Upper lobe of left lung (tissue), 4 donors: ENCODE measurements around the gene KNL1.

Experiments used
- EP300 ChIP-seq, 4 donors: sonication (generic); formaldehyde crosslinking; IDR thresholded peaks; one replicate each; pipeline ENCODE4 v1.5.1; 2017; ENCODE audit warnings: antibody characterized with exemption in 4 of 4, control low read depth in 2 of 4
- TF ChIP-seq, protein P1 (sequence below), 6 experiments: fragments of 450-650 bp in 4 of 6; fragments of 200-600 bp in 2 of 6; sonication (generic) in 2 of 6; IDR thresholded peaks; one replicate each; pipeline ENCODE4 v1.5.1; 2016 to 2019; ENCODE audit warnings: antibody characterized with exemption in 6 of 6

GRCh38 chr15:40550341-40551037 is 43.6 kb upstream of the KNL1 start:
- no peak for TF ChIP-seq EP300 (IDR thresholded peaks at IDR 0.05)
- TF ChIP-seq, protein P1, sequence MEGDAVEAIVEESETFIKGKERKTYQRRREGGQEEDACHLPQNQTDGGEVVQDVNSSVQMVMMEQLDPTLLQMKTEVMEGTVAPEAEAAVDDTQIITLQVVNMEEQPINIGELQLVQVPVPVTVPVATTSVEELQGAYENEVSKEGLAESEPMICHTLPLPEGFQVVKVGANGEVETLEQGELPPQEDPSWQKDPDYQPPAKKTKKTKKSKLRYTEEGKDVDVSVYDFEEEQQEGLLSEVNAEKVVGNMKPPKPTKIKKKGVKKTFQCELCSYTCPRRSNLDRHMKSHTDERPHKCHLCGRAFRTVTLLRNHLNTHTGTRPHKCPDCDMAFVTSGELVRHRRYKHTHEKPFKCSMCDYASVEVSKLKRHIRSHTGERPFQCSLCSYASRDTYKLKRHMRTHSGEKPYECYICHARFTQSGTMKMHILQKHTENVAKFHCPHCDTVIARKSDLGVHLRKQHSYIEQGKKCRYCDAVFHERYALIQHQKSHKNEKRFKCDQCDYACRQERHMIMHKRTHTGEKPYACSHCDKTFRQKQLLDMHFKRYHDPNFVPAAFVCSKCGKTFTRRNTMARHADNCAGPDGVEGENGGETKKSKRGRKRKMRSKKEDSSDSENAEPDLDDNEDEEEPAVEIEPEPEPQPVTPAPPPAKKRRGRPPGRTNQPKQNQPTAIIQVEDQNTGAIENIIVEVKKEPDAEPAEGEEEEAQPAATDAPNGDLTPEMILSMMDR (IDR thresholded peaks at IDR 0.05): no peak
